ENCODE data around the gene MCF2L. TPM values are rescaled to one million over a fixed set of nuclear protein-coding genes. Genes with fewer than 3 reads are reported as not detected.

Gene MCF2L
- total and polyA plus RNA-seq, 9 of the 15 experiments (the other 6 are each of a cell fraction or from before 2014, with no cell fraction given) = 0.05 to 0.25 (median 0.18) TPM; not detected in 5

DNA sequence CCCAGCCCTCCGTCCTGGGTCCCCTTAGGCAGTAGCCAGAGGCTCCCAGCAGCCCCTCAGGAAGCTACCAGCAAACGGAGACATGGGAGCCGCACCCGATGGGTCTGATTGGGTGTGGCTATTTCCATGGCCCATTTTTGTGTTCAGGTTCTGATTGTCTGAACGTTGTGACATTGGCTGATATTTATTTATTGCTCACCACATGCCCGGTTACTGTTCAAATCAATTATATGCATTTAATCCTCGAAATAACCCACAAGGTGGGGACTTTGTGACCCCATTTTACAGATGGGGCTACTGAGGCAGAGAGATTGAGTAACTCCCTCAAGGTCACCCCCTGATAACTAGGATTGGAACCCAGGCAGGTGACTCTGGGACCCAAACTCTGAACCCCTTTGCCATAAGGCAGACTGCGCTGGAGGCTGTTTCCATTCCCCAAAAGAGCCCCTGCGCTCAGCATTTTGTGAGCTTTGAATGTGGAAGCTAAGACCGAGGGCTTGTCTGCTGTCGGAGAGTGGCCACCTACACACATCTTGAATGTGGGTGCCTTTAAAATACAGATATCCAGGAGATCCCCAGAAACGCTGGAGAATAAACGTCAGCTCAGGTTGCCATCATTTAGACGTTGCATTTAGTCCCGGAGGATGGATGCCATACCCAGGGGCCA, 13.6 kb upstream of the MCF2L start:
- Histone ChIP-seq H3K27me3 (ENCODE audit: control insufficient read depth in 2 of 2, insufficient read depth in 2 of 2, low read length in 2 of 2) (peaks cover 19 to 67% of the 10 kb centered on the region in 2 experiments; a peak in 4 of 5 replicates), H3K36me3 (ENCODE audit: control insufficient read depth, insufficient read depth, low read length) (no peaks in the 10 kb centered on the region), H3K9ac (ENCODE audit: insufficient read depth in 1 of 2, low read depth in 2 of 2, low read length in 2 of 2) (no peak overlapping the region), H3K4me3 (no peak overlapping the region), H3K9me1 (ENCODE audit: control insufficient read depth, insufficient read depth, low read length) (no peaks in the 10 kb centered on the region), H3K4me2 (ENCODE audit: insufficient read depth, low read length) (no peak overlapping the region), H3K27ac (ENCODE audit: extremely low read depth, low read depth, low read length) (no peak overlapping the region), H4K20me1 (replicated peaks; ENCODE audit: control insufficient read depth, insufficient read depth, low read length) (no peaks in the 10 kb centered on the region), H3K79me2 (ENCODE audit: control insufficient read depth, insufficient read depth, low read length) (no peaks in the 10 kb centered on the region), H3K4me1 (replicated peaks in 1 of 2; ENCODE audit: control insufficient read depth in 2 of 2, insufficient read depth in 2 of 2, low read length in 2 of 2) (no peaks in the 10 kb centered on the region), H3K9me3 (replicated peaks; ENCODE audit: control insufficient read depth, insufficient read depth, low read depth, low read length) (no peaks in the 10 kb centered on the region), H2AFZ (ENCODE audit: low read depth, low read length) (no peak overlapping the region)
- 1% methylated on average over 15 of the region's 15 CpGs for WGBS (ENCODE audit: insufficient coverage, low coverage, missing lambda C conversion rate)
- BruUV-seq (replicated peaks) = no TSS peak
- in situ Hi-C loops (cut with MboI) = no loop called here
- POLR2A ChIA-PET = interaction anchor here (1.6 kb wide), 1 partner anchor 11 kb away, joined by 7 read pairs; no protein-coding TSS in a partner anchor
- TF ChIP-seq ZNF699 (CRISPR knock-in tag; IDR thresholded peaks at IDR 0.05; ENCODE audit: insufficient replicate concordance) = no peak
- TF ChIP-seq LCOR (CRISPR knock-in tag; IDR thresholded peaks at IDR 0.05) = no peak
- TF ChIP-seq, protein P1, sequence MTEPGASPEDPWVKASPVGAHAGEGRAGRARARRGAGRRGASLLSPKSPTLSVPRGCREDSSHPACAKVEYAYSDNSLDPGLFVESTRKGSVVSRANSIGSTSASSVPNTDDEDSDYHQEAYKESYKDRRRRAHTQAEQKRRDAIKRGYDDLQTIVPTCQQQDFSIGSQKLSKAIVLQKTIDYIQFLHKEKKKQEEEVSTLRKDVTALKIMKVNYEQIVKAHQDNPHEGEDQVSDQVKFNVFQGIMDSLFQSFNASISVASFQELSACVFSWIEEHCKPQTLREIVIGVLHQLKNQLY (CRISPR knock-in tag; conservative IDR thresholded peaks at IDR 0.05) = no peak
- no peak for TF ChIP-seq FIP1L1 (IDR thresholded peaks at IDR 0.05; ENCODE audit: low read depth, low read length, poor library complexity, severe bottlenecking)
- CTCF ChIA-PET (ENCODE audit: low intra/inter-chr PET ratio) = no interaction called here
- FAIRE-seq = no peak
- DNase-seq (ENCODE audit: extremely low read depth in 1 of 4, low spot score in 3 of 4) = no peak
- intact Hi-C loops (cut with micrococcal nuclease) = loop anchor here (10.0 kb wide), 1 partner anchor 49 kb away; no protein-coding TSS in a partner anchor
- ATAC-seq = no peak

Measured in K562 (cell line).